Keratinocyte (primary cell): ENCODE data around the gene ATP1A2.

ENCODE experiments used
- CTCF ChIP-seq, 3 experiments: IDR thresholded peaks in 1 of 3; conservative IDR thresholded peaks in 1 of 3; optimal IDR thresholded peaks in 1 of 3; 2 replicates in 2 of 3; 3 replicates in 1 of 3; pipeline versions ENCODE3 to v1.5.1; 2011; ENCODE audit warnings: low read length in 3 of 3, mild to moderate bottlenecking in 3 of 3, moderate library complexity in 2 of 3, control low read depth in 1 of 3, inconsistent platforms in 1 of 3; ENCODE audit not compliant: insufficient read depth in 2 of 3; ENCODE audit errors: extremely low read depth in 1 of 3
- EZH2 ChIP-seq: IDR thresholded peaks from one replicate; pipeline ENCODE4 v1.6.1; 2012; ENCODE audit warnings: inconsistent platforms, mild to moderate bottlenecking, low read length, moderate library complexity

- TF ChIP-seq EZH2 (no peak), CTCF (optimal IDR thresholded peaks at IDR 0.05 in 1 of 3, IDR thresholded peaks at IDR 0.05 in 1 of 3, conservative IDR thresholded peaks at IDR 0.05 in 1 of 3; ENCODE audit: extremely low read depth in 1 of 3, insufficient read depth in 2 of 3, low read length in 3 of 3) (no peak)
These were observed 20.8 kb upstream of the ATP1A2 start for GRCh38 chr1:160094806-160095205.
